Measurements from ENCODE around the gene CD109. TPM values are rescaled to one million over a fixed set of nuclear protein-coding genes. Genes with fewer than 3 reads are reported as not detected.
A peak's percentile ranks its signal among the peaks of the same experiment; 100 is the strongest.
"Not testable (repeated sequence)": the region's sequence is repeated elsewhere in the genome, so short reads cannot be mapped to it uniquely, and the experiment has no call there.

The CD109 gene
- total RNA-seq, 2 donors from 2014 or later: 6.0 to 8.1 TPM

DNA sequence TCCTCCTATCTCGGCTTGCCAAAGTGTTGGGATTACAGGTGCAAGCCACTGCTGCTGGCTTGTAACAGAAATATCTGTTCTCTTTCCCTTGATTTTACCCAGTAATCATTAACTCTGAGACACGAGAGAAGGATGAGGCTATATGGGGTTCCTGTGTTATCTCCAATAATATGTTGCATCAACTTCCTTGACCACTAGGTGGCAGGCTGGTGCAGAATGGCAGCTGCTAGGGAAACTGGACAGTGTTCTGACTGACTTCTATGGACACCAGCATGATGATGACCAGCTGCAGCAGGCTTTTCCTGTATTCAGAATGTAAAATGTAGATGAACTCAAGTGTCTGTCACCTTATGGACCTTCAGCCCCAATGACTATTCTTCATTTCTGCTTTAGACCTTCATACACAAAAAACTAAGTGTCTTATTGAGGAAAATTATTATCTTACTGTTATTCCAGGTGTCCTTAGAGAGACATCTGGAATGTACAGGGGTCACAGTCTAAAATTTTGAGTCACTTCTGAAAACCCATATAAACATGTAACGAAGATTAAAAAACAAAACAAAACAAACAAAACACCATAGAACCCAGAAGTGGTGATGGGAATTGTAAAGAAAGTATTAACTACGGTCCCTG is 20.4 kb upstream of the CD109 start:
- Histone ChIP-seq H3K9me3 (no peaks in the 10 kb centered on the region), H3K4me1 (replicated peaks) (no peaks in the 10 kb centered on the region), H3K4me3 (no peak overlapping the region), H3K27me3 (replicated peaks; ENCODE audit: insufficient read depth) (no peaks in the 10 kb centered on the region), H3K36me3 (no peaks in the 10 kb centered on the region), H3K27ac (no peak overlapping the region)
- peak; percentile 80 for DNase-seq (ENCODE audit: low spot score)
- TF ChIP-seq POLR2A (IDR thresholded peaks at IDR 0.05): no peak
- TF ChIP-seq POLR2AphosphoS5 (IDR thresholded peaks at IDR 0.05): peak; percentile 21
- TF ChIP-seq, protein P1, sequence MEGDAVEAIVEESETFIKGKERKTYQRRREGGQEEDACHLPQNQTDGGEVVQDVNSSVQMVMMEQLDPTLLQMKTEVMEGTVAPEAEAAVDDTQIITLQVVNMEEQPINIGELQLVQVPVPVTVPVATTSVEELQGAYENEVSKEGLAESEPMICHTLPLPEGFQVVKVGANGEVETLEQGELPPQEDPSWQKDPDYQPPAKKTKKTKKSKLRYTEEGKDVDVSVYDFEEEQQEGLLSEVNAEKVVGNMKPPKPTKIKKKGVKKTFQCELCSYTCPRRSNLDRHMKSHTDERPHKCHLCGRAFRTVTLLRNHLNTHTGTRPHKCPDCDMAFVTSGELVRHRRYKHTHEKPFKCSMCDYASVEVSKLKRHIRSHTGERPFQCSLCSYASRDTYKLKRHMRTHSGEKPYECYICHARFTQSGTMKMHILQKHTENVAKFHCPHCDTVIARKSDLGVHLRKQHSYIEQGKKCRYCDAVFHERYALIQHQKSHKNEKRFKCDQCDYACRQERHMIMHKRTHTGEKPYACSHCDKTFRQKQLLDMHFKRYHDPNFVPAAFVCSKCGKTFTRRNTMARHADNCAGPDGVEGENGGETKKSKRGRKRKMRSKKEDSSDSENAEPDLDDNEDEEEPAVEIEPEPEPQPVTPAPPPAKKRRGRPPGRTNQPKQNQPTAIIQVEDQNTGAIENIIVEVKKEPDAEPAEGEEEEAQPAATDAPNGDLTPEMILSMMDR (IDR thresholded peaks at IDR 0.05): peak; percentile 80 to 93 (median 85)
- intact Hi-C loops (cut with DNase I): loop anchor here (2.0 kb wide), 1 partner anchor 57 kb away; no protein-coding TSS in a partner anchor
- 41% methylated on average over 4 of the region's 4 CpGs for WGBS

DNA sequence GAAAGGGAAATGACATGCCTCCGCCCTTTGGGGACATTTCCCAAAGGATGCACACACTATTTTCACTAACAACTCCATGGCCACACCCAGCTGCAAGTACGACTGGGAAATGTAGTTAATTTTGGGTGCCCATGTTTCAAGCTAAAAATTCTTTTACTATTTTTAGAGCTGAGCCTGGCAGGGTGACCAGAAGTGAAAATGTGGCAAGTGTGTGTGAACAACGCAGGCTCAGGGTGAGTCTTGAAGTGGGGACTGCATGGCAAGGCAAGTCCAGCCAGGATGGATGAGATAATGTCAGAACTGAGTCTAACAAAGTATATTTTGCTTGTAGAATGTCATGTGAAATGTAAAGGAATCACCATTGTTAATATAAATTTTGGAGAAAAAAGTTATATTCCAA is 17.0 kb upstream of the CD109 start:
- no peak for DNase-seq (ENCODE audit: low spot score)
- no peak overlapping the region for H3K27ac ChIP-seq
- intact Hi-C loops (cut with DNase I): no loop called here
- H3K4me3 ChIP-seq: no peak overlapping the region
- 70% methylated on average over 3 of the region's 3 CpGs for WGBS
- TF ChIP-seq, protein P1 (IDR thresholded peaks at IDR 0.05): no peak
- no peak for TF ChIP-seq POLR2AphosphoS5 (IDR thresholded peaks at IDR 0.05)
- no peaks in the 10 kb centered on the region for H3K27me3 ChIP-seq (replicated peaks; ENCODE audit: insufficient read depth)
- H3K36me3 ChIP-seq: no peaks in the 10 kb centered on the region
- no peaks in the 10 kb centered on the region for H3K4me1 ChIP-seq (replicated peaks)
- no peaks in the 10 kb centered on the region for H3K9me3 ChIP-seq

DNA sequence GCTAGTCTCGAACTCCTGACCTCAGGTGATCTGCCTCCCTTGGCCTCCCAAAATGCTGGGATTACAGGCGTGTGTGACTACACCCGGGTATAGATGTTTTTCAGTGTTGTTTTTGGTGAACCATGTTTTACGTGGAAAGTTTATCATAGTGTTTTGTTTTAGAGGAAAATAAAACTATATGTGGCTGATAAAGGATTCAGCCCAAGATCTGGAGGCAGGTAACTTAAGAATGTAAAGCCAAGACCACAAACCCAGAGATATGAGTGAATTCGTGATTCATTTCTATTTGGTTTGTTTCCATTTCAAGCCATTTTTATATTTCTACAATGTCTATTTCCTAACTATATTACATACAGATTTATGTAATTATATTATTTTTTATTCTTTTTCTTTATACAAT is 16.2 kb upstream of the CD109 start:
- H3K4me3 ChIP-seq; H3K4me1 ChIP-seq (replicated peaks); H3K27me3 ChIP-seq (replicated peaks; ENCODE audit: insufficient read depth); DNase-seq (ENCODE audit: low spot score); H3K9me3 ChIP-seq; H3K36me3 ChIP-seq; intact Hi-C loops (cut with DNase I); H3K27ac ChIP-seq: not testable (repeated sequence)
- WGBS: 85% methylated on average over 5 of the region's 5 CpGs

DNA sequence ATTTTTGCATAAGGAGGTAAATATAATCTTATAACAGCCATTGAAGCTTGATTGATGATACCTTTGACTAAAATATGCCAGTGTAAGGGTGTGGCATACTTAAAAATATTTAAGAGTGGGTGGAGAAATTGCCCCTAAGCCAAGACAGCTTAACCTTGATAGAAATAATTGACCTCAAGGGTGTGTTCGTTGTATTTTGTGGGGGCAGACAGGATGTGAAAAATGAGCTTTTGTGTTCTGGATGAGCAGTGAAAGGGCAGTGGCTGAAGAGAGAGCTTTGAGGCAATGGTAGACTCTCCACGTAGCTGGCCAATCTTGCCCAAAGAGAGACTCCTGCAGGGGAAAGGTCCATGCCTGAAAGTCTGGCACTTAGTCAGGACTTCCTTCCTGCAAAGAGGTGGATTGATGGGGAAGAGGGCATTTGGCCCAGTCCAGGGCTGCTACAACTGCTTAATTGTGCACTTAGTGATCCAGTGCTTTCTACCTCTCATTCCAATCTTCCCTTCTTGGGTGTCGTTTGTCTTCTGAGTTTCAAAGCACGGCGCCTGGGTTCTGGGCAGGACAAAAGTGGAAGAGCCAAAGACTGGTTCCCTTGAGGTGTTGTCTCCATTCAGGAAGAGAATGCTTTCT is 15.6 kb upstream of the CD109 start:
- WGBS: 53% methylated on average over 5 of the region's 5 CpGs
- Histone ChIP-seq H3K27ac (no peak overlapping the region), H3K9me3 (no peaks in the 10 kb centered on the region), H3K27me3 (replicated peaks; ENCODE audit: insufficient read depth) (no peaks in the 10 kb centered on the region), H3K4me3 (no peak overlapping the region), H3K4me1 (replicated peaks) (no peaks in the 10 kb centered on the region), H3K36me3 (no peaks in the 10 kb centered on the region)
- TF ChIP-seq POLR2AphosphoS5 (IDR thresholded peaks at IDR 0.05): no peak
- TF ChIP-seq, protein P1 (IDR thresholded peaks at IDR 0.05): no peak
- TF ChIP-seq POLR2A (IDR thresholded peaks at IDR 0.05): no peak
- DNase-seq (ENCODE audit: low spot score): no peak
- intact Hi-C loops (cut with DNase I): no loop called here

DNA sequence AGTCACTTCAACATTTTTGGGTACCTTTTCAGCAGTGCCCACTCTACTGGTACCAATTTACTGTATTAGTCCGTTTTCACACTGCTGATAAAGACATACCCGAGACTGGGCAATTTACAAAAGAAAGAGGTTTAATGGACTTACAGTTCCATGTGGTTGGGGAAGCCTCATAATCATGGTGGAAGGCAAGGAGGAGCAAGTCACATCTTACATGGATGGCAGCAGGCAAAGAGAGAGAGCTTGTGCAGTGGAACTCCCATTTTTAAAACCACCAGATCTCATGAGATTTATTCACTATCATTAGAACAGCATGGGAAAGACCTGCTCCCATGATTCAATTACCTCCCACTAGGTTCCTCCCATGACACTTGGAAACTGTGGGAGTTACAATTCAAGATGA is 12.4 kb upstream of the CD109 start:
- H3K4me1 ChIP-seq (replicated peaks); intact Hi-C loops (cut with DNase I); DNase-seq (ENCODE audit: low spot score); H3K36me3 ChIP-seq; H3K9me3 ChIP-seq; H3K4me3 ChIP-seq; H3K27ac ChIP-seq; H3K27me3 ChIP-seq (replicated peaks; ENCODE audit: insufficient read depth): not testable (repeated sequence)
- 91% methylated on average over 2 of the region's 2 CpGs for WGBS

DNA sequence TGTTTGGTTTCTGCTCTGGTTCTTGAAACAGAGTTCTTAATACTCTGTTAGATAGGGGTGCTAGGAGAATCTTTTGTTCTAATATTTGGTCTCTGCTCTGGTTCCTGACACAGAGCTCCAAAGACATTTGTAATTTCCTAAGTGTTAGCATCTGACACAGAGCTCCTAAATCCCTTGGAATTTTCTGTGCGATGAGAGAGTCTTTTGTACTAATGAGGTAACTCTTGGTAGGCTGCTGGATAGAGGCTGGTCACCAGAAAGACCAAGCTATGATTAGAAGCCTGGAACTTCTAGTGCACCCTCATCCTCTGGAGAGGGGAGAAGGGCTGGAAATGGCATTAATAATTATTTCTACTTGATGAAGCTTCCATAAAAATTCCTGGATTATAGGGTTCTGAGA is 7.7 kb upstream of the CD109 start:
- DNase-seq (ENCODE audit: low spot score): no peak
- Histone ChIP-seq H3K36me3 (no peaks in the 10 kb centered on the region), H3K4me3 (no peak overlapping the region), H3K27me3 (replicated peaks; ENCODE audit: insufficient read depth) (no peaks in the 10 kb centered on the region), H3K4me1 (replicated peaks) (no peaks in the 10 kb centered on the region), H3K9me3 (no peaks in the 10 kb centered on the region), H3K27ac (no peak overlapping the region)
- intact Hi-C loops (cut with DNase I): no loop called here
- whole genome bisulfite sequencing: 86% methylated on average over 1 of the region's 1 CpG
- TF ChIP-seq, protein P1 (IDR thresholded peaks at IDR 0.05): no peak
- TF ChIP-seq POLR2A (IDR thresholded peaks at IDR 0.05) (no peak), POLR2AphosphoS5 (IDR thresholded peaks at IDR 0.05) (no peak)
